SK-N-SH treated with all-trans-retinoic acid at 6 μM for 48 hours (cell line): ENCODE results near the gene PPARD.
A peak's percentile ranks its signal among the peaks of the same experiment; 100 is the strongest.
"Not testable (repeated sequence)": the region's sequence is repeated elsewhere in the genome, so short reads cannot be mapped to it uniquely, and the experiment has no call there.

Source experiments
- ATAC-seq: fragments of 200-7000 bp; cut with Tn5 transposase; 3 replicates; pipeline ENCODE4 v1.9.1; 2020; ENCODE audit warnings: mild to moderate bottlenecking, moderate library complexity
- ARNTL ChIP-seq: fragments of 450-650 bp; formaldehyde crosslinking; IDR thresholded peaks from 2 replicates; pipeline ENCODE4 v1.5.0; 2020; ENCODE audit warnings: low read depth, mild to moderate bottlenecking, moderate library complexity, borderline replicate concordance
- BACH2 ChIP-seq: fragments of 250-450 bp; sonication (Bioruptor Pico); IDR thresholded peaks from 2 replicates; pipeline ENCODE4 v1.9.0; 2021; ENCODE audit warnings: mild to moderate bottlenecking, borderline replicate concordance
- ESRRG ChIP-seq: fragments of 250-450 bp; sonication (Bioruptor Pico); IDR thresholded peaks from 2 replicates; pipeline ENCODE4 v1.6.1; 2021; ENCODE audit warnings: mild to moderate bottlenecking
- GLIS3 ChIP-seq: fragments of 250-450 bp; sonication (Bioruptor Pico); IDR thresholded peaks from 2 replicates; pipeline ENCODE4 v1.5.0; 2020; ENCODE audit warnings: mild to moderate bottlenecking, moderate library complexity
- ISL1 ChIP-seq: fragments of 250-450 bp; sonication (Bioruptor Pico); IDR thresholded peaks from 2 replicates; pipeline ENCODE4 v2.1.2; 2022; ENCODE audit warnings: mild to moderate bottlenecking, moderate library complexity
- OSR1 ChIP-seq: fragments of 250-450 bp; sonication (Bioruptor Pico); IDR thresholded peaks from 2 replicates; pipeline ENCODE4 v1.8.0; 2022; ENCODE audit warnings: moderate library complexity, mild to moderate bottlenecking, inconsistent platforms
- PPARA ChIP-seq: fragments of 250-450 bp; sonication (Bioruptor Pico); IDR thresholded peaks from 2 replicates; pipeline ENCODE4 v1.5.0; 2020; ENCODE audit warnings: mild to moderate bottlenecking, borderline replicate concordance
- RARB ChIP-seq: fragments of 250-450 bp; sonication (Bioruptor Pico); IDR thresholded peaks from 2 replicates; pipeline ENCODE4 v1.8.0; 2021; ENCODE audit warnings: mild to moderate bottlenecking, moderate library complexity
- SNAI2 ChIP-seq: fragments of 250-450 bp; sonication (Bioruptor Pico); IDR thresholded peaks from 2 replicates; pipeline ENCODE4 v1.5.0; 2020; ENCODE audit warnings: mild to moderate bottlenecking, moderate library complexity
- TCF4 ChIP-seq: fragments of 250-450 bp; sonication (Bioruptor Pico); IDR thresholded peaks from 2 replicates; pipeline ENCODE4 v1.8.0; 2021; ENCODE audit warnings: mild to moderate bottlenecking, moderate library complexity, borderline replicate concordance
- TOX ChIP-seq: fragments of 250-450 bp; sonication (Bioruptor Pico); IDR thresholded peaks from 2 replicates; pipeline ENCODE4 v1.8.0; 2021; ENCODE audit warnings: mild to moderate bottlenecking, moderate library complexity, borderline replicate concordance
- ZC3H10 ChIP-seq: fragments of 250-450 bp; sonication (Bioruptor Pico); IDR thresholded peaks from 2 replicates; pipeline ENCODE4 v1.5.1; 2021; ENCODE audit warnings: mild to moderate bottlenecking, moderate library complexity
- ZFP3 ChIP-seq: fragments of 250-450 bp; sonication (Bioruptor Pico); IDR thresholded peaks from 2 replicates; pipeline ENCODE4 v1.5.0; 2020; ENCODE audit warnings: mild to moderate bottlenecking, moderate library complexity
- ZFP30 ChIP-seq: fragments of 450-650 bp; formaldehyde crosslinking; IDR thresholded peaks from 2 replicates; pipeline ENCODE4 v1.5.0; 2022; ENCODE audit warnings: mild to moderate bottlenecking, moderate library complexity
- ZNF565 ChIP-seq: fragments of 450-650 bp; formaldehyde crosslinking; conservative IDR thresholded peaks from 2 replicates; pipeline ENCODE4 v1.5.0; 2020; ENCODE audit warnings: low read depth, mild to moderate bottlenecking, moderate library complexity
- ZNF70 ChIP-seq: fragments of 450-650 bp; formaldehyde crosslinking; IDR thresholded peaks from 2 replicates; pipeline ENCODE4 v1.5.0; 2020; ENCODE audit warnings: mild to moderate bottlenecking, moderate library complexity
- ZNF8 ChIP-seq: fragments of 450-650 bp; formaldehyde crosslinking; IDR thresholded peaks from 2 replicates; pipeline ENCODE4 v1.5.0; 2020; ENCODE audit warnings: mild to moderate bottlenecking, moderate library complexity
- TF ChIP-seq, protein P1 (sequence below): fragments of 250-450 bp; sonication (Bioruptor Pico); IDR thresholded peaks from 2 replicates; pipeline ENCODE4 v1.5.1; 2020; ENCODE audit warnings: low read depth, mild to moderate bottlenecking, moderate library complexity
- TF ChIP-seq, protein P2 (sequence below): fragments of 250-450 bp; sonication (Bioruptor Pico); IDR thresholded peaks from 2 replicates; pipeline ENCODE4 v1.8.0; 2020; ENCODE audit warnings: mild to moderate bottlenecking, moderate library complexity, borderline replicate concordance
- TF ChIP-seq, protein P3 (sequence below): fragments of 250-450 bp; sonication (Bioruptor Pico); IDR thresholded peaks from 2 replicates; pipeline ENCODE4 v1.8.0; 2021; ENCODE audit warnings: low read depth, mild to moderate bottlenecking, moderate library complexity, borderline replicate concordance
- TF ChIP-seq, protein P4 (sequence below): fragments of 250-450 bp; sonication (Bioruptor Pico); IDR thresholded peaks from 2 replicates; pipeline ENCODE4 v1.5.1; 2021; ENCODE audit warnings: mild to moderate bottlenecking, moderate library complexity

Gene PPARD

DNA sequence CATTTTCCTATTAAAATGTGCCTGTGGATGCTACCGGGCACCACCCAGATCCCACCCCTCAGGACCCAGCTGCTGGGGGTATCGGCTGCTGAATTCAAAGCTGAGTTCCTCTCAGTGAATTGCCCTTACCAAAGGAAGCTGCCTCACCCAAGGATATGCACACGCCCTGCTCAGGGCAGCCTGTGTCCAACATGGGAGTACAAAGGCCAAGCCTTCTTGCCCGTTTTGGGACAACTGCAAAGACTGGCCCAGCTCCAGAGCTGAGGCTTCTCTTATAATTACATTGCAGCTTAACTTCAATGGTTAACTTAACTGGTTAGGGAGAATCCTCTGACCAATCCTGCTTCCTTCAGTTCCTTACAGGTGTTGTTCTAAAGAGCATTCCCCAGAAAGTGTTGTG, 89.9 kb downstream of the PPARD start (continued):
- TF ChIP-seq BACH2 (no peak), PPARA (CRISPR knock-in tag) (no peak), ZFP30 (CRISPR knock-in tag) (no peak), ZFP3 (no peak)
- TF ChIP-seq, protein P1, sequence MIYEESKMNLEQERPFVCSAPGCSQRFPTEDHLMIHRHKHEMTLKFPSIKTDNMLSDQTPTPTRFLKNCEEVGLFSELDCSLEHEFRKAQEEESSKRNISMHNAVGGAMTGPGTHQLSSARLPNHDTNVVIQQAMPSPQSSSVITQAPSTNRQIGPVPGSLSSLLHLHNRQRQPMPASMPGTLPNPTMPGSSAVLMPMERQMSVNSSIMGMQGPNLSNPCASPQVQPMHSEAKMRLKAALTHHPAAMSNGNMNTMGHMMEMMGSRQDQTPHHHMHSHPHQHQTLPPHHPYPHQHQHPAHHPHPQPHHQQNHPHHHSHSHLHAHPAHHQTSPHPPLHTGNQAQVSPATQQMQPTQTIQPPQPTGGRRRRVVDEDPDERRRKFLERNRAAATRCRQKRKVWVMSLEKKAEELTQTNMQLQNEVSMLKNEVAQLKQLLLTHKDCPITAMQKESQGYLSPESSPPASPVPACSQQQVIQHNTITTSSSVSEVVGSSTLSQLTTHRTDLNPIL (CRISPR knock-in tag): no peak

DNA sequence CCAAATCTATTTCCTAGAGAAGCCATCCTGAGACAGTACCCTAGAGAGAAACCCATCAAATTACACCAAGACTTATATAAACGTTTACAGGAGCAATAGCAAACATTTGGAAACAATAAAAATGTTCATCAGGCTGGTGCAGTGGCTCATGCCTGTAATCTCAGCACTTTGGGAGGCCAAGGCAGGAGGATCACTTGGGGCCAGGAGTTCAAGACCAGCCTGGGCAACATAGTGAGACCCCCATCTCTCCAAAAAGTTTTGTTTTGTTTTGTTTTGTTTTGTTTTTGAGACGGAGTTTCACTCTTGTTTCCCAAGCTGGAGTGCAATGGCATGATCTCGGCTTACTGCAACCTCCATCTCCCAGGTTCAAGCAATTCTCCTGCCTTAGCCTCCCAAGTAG, 90.3 kb downstream of the PPARD start:
- ATAC-seq: not testable (repeated sequence)

DNA sequence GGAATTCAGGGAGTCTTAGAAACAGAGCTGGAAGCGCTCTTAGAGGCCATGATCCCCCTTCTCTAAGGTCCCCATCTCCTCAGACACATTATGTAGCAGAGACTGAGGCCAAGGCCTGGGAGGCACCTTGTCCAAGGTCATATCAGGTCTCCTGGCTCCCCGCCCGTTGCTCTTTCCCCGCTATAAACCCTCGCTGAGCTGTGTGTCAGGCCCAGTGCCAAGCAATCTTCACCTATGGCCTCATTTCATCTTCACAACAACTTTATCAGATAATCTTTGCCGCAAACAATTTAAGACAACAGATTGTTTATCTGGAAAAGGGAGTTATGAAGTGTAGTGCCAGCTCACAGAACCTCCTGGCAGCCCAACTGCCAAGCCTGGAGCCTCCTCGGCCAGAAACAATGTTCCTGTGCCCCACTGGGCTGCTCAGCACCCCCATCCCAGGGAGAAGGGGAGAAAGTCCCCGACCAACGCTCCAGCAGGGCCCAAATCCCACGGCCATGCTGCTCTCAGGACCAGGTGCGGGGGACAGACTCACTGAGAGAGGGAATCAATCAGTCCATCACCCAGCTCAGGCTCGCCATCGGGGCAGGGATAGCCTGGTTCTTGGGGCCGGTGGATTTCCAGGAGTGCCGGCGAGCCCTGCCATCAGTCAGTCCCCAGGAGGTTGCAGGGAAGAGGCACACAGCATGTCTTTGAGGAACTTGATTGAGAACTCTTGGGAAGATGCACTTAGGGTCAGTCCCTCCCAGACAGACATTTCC, 92.9 kb downstream of the PPARD start:
- TF ChIP-seq ZFP3 (no peak), PPARA (CRISPR knock-in tag) (no peak), RARB (no peak)
- peak; percentile 27; the same call in 2 of the 3 replicates for ATAC-seq

DNA sequence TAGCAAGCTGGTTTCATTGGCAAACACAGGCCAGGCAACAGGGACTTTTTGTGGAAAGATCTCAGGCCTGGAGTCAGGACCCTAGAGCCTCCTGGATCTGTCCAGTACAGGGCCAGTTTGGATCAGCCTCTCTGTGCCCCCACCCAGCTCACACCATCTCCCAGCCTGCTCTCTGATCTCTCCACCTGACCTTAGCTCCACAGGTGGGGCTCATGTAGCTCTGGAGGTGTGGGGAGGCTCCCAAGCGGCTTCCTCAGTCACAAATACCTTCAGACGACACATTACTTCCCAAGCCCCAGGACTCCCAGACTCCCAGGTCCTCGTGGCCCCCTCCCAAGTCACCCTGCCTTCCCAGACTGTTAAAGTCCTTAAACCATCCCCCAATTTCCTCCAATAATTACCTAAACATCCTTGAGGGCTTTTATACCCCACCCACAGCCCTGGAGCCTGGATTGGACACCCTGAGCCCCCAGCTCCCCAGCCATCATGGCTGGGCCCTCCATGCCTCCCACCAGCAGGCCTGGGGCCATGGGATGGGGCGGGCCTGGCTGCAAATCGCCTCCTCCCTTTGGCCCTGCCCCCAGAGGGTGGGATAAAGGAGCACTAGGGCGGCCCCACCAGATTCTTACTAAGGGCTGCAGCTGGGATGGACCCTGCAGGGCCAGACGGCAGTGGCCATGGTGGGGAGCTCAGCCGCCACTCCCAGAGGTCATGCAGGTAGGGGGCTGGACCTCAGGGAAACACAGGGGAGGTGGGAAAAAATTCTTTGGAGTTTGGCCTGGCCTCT, 93.9 kb downstream of the PPARD start:
- TF ChIP-seq ZNF565 (no peak), ISL1 (CRISPR knock-in tag) (no peak), ZNF8 (CRISPR knock-in tag) (no peak), ZC3H10 (CRISPR knock-in tag) (no peak)
- ATAC-seq: no peak

DNA sequence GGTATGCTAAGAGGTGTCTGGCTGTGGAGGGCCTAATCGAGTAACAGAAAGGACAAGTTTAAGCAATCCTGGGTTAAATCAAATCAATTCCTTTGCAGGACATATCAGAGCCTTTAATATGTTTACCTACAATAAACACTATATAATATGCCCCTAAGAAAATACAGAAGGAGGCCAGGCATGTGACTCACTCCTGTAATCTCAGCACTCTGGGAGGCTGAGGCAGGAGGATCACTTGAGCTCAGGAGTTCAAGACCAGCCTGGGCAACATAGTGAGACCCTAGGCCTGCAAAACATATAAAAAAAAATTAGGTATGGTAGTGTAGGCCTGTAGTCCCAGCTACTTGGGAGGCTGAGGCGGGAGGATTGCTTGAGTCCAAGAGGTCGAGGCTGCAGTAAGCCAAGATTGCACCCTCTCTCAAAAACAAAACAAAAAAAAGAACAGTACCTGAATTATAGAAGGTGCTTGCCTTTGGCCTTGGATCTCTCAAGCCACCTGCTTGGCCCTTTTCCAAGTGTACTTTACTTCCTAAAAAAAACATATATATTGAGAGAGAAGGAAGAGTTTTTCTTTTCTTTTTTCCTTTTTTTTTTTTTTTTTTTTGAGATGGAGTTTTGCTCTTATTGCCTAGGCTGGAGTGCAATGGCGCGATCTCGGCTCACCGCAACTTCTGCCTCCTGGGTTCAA, 96.2 kb downstream of the PPARD start:
- not testable (repeated sequence) for ATAC-seq

DNA sequence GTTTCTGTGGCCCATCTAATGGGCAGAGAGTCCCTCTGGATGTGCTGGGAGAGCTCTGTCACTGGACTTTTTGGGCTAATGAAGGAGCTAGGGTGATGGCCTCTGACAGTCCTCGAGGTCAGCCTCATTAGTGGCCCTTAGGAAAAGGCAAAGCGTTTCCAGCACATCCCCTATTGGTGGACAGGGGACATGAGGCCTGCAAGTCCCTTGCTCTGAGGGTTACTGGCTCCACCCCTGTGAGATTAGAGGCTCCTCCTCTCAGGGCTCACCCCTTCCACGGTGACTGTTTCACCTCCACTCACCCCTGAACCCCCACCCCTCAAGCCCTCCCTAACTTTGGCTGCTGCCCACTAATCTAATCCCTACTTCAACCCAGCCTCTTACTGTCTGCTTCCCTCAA, 97.0 kb downstream of the PPARD start:
- no peak for TF ChIP-seq ZNF565
- TF ChIP-seq, protein P2, sequence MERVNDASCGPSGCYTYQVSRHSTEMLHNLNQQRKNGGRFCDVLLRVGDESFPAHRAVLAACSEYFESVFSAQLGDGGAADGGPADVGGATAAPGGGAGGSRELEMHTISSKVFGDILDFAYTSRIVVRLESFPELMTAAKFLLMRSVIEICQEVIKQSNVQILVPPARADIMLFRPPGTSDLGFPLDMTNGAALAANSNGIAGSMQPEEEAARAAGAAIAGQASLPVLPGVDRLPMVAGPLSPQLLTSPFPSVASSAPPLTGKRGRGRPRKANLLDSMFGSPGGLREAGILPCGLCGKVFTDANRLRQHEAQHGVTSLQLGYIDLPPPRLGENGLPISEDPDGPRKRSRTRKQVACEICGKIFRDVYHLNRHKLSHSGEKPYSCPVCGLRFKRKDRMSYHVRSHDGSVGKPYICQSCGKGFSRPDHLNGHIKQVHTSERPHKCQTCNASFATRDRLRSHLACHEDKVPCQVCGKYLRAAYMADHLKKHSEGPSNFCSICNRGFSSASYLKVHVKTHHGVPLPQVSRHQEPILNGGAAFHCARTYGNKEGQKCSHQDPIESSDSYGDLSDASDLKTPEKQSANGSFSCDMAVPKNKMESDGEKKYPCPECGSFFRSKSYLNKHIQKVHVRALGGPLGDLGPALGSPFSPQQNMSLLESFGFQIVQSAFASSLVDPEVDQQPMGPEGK (CRISPR knock-in tag): no peak
- no peak for ATAC-seq

DNA sequence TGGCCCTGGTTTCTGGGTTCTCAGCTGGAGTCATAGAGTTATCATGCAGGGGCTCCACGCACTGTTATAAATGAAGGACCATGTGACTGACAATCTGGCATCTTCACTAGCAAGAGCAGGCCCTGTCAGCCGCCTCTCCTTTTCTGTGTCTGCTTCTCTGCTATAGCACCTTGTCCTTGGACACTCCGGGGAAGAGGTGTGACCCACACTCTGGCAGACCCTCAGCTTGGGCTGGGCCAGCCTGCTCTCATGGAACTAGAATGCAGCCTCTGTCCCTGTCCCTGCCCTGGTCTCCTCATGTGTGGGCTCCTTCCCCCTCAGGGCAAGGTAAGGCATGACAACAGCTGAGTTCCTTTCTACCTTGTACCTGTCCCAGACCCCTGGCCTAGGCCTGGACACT, 98.8 kb downstream of the PPARD start:
- no peak for ATAC-seq
- no peak for TF ChIP-seq ZNF565
- TF ChIP-seq, protein P1 (CRISPR knock-in tag): no peak
- TF ChIP-seq, protein P3, sequence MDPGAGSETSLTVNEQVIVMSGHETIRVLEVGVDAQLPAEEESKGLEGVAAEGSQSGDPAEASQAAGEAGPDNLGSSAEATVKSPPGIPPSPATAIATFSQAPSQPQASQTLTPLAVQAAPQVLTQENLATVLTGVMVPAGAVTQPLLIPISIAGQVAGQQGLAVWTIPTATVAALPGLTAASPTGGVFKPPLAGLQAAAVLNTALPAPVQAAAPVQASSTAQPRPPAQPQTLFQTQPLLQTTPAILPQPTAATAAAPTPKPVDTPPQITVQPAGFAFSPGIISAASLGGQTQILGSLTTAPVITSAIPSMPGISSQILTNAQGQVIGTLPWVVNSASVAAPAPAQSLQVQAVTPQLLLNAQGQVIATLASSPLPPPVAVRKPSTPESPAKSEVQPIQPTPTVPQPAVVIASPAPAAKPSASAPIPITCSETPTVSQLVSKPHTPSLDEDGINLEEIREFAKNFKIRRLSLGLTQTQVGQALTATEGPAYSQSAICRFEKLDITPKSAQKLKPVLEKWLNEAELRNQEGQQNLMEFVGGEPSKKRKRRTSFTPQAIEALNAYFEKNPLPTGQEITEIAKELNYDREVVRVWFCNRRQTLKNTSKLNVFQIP (CRISPR knock-in tag): no peak
- no peak for TF ChIP-seq GLIS3
- TF ChIP-seq PPARA (CRISPR knock-in tag): no peak
- no peak for TF ChIP-seq BACH2
- no peak for TF ChIP-seq TCF4 (CRISPR knock-in tag)
- TF ChIP-seq, protein P4, sequence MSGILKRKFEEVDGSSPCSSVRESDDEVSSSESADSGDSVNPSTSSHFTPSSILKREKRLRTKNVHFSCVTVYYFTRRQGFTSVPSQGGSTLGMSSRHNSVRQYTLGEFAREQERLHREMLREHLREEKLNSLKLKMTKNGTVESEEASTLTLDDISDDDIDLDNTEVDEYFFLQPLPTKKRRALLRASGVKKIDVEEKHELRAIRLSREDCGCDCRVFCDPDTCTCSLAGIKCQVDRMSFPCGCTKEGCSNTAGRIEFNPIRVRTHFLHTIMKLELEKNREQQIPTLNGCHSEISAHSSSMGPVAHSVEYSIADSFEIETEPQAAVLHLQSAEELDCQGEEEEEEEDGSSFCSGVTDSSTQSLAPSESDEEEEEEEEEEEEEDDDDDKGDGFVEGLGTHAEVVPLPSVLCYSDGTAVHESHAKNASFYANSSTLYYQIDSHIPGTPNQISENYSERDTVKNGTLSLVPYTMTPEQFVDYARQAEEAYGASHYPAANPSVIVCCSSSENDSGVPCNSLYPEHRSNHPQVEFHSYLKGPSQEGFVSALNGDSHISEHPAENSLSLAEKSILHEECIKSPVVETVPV: no peak
- no peak for TF ChIP-seq ZC3H10 (CRISPR knock-in tag)
- TF ChIP-seq SNAI2: no peak
- TF ChIP-seq TOX (CRISPR knock-in tag): no peak
- TF ChIP-seq OSR1: no peak
- TF ChIP-seq ZFP30 (CRISPR knock-in tag): no peak
- no peak for TF ChIP-seq ZFP3
- no peak for TF ChIP-seq ESRRG (CRISPR knock-in tag)
- TF ChIP-seq ARNTL (CRISPR knock-in tag): no peak
- no peak for TF ChIP-seq ZNF70 (CRISPR knock-in tag)
